ENCODE results near the gene SFPQ. TPM values are rescaled to one million over a fixed set of nuclear protein-coding genes. Genes with fewer than 3 reads are reported as not detected.

The SFPQ gene
- total RNA-seq, 1 experiment from 2014 or later: 573 TPM

DNA sequence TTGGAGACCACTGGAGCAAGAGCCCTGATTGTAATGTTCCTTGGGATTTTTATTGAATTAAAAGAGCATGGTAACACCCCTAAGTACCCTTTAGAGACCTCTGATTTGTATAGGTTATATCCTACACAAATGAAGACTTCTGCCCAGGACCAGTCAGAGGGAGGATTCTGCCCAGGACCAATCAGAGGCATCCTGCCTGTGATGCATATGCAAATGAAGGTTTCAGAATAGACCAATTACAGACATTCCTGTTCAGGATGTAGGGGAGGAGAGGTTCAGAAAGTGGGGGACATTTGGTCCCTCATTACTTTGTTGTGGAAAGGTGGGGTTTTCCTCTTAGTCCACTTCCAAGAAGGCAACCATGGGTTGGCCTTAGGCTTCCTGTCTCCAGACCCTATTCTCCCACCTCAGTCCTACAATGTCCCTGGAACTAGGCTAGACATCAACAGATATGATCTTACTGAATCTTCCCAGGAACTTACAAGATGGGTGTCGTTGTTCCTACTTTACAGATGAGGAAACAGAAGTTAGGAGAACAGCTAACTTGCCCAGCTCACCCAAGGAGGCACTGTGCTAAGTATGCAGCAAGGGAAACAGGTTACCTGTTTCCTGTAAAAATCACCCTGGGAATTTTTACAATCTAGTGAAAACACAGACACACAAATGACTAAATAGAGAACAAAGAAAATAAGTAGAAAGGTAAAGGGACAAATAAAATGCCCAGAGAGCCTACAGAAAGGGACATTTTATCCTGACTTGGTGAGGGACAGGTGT is 36.8 kb upstream of the SFPQ start:
- Mint-ChIP-seq H3K9me3 (no peaks in the 10 kb centered on the region), H3K36me3 (ENCODE audit: insufficient read depth in 1 of 3, low read depth in 3 of 3) (no peaks in the 10 kb centered on the region), H3K27me3 (ENCODE audit: low read depth) (no peaks in the 10 kb centered on the region), H3K4me1 (no peaks in the 10 kb centered on the region), H3K27ac (no peak overlapping the region), H3K4me3 (no peak overlapping the region)
- no peaks in the 10 kb centered on the region for H3K23me2 ChIP-seq (ENCODE audit: insufficient read length, low read depth, low read length, poor library complexity, severe bottlenecking)
- H3K18ac ChIP-seq (ENCODE audit: insufficient read length, low read depth, low read length): no peak overlapping the region
- H3K4me1 ChIP-seq (ENCODE audit: insufficient read depth, low read length): no peaks in the 10 kb centered on the region
- H2AK5ac ChIP-seq (ENCODE audit: insufficient read length, low read length): no peak overlapping the region
- H3K27ac ChIP-seq (ENCODE audit: insufficient read length, low read depth, low read length): no peak overlapping the region
- no peaks in the 10 kb centered on the region for H3K9me3 ChIP-seq (ENCODE audit: control insufficient read depth, low read depth, low read length)
- no peak overlapping the region for H2BK15ac ChIP-seq (ENCODE audit: low read depth, low read length)
- no peak overlapping the region for H3K23ac ChIP-seq (ENCODE audit: insufficient read length, low read depth, low read length)
- no peaks in the 10 kb centered on the region for H3K79me2 ChIP-seq (ENCODE audit: insufficient read depth, low read length)
- no peak overlapping the region for H4K8ac ChIP-seq (replicated peaks; ENCODE audit: insufficient read length, low read depth, low read length)
- TF ChIP-seq, protein P1, sequence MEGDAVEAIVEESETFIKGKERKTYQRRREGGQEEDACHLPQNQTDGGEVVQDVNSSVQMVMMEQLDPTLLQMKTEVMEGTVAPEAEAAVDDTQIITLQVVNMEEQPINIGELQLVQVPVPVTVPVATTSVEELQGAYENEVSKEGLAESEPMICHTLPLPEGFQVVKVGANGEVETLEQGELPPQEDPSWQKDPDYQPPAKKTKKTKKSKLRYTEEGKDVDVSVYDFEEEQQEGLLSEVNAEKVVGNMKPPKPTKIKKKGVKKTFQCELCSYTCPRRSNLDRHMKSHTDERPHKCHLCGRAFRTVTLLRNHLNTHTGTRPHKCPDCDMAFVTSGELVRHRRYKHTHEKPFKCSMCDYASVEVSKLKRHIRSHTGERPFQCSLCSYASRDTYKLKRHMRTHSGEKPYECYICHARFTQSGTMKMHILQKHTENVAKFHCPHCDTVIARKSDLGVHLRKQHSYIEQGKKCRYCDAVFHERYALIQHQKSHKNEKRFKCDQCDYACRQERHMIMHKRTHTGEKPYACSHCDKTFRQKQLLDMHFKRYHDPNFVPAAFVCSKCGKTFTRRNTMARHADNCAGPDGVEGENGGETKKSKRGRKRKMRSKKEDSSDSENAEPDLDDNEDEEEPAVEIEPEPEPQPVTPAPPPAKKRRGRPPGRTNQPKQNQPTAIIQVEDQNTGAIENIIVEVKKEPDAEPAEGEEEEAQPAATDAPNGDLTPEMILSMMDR (conservative IDR thresholded peaks at IDR 0.05): no peak
- H3K14ac ChIP-seq (ENCODE audit: insufficient read depth, low read length): no peak overlapping the region
- H3K79me1 ChIP-seq (ENCODE audit: insufficient read depth, low read depth, low read length, poor library complexity, severe bottlenecking): no peaks in the 10 kb centered on the region
- H4K91ac ChIP-seq (ENCODE audit: insufficient read length, low read depth, low read length): no peak overlapping the region
- H2BK20ac ChIP-seq (ENCODE audit: low read depth, low read length, poor library complexity, severe bottlenecking): no peak overlapping the region
- DNase-seq: no peak
- H3T11ph ChIP-seq (ENCODE audit: low read length): no peak overlapping the region
- H2BK12ac ChIP-seq (ENCODE audit: insufficient read length, low read depth, low read length): no peak overlapping the region
- H3K27me3 ChIP-seq (ENCODE audit: insufficient read depth, low read length): no peaks in the 10 kb centered on the region
- no peak overlapping the region for H2BK120ac ChIP-seq (ENCODE audit: low read depth, low read length, poor library complexity, severe bottlenecking)
- no peak overlapping the region for H2BK5ac ChIP-seq (ENCODE audit: insufficient read length, low read length)
- H3K56ac ChIP-seq (ENCODE audit: insufficient read length, low read depth, low read length): no peak overlapping the region
- H3K4me2 ChIP-seq (ENCODE audit: insufficient read depth, insufficient read length, low read length): no peak overlapping the region
- WGBS (ENCODE audit: extremely low coverage, insufficient read length, low lambda C conversion rate): no CpG with 5 or more reads among the region's 1 CpG
- H2AFZ ChIP-seq (ENCODE audit: low read length): no peak overlapping the region
- no peaks in the 10 kb centered on the region for H4K20me1 ChIP-seq (ENCODE audit: control insufficient read depth, insufficient read depth, insufficient read length)
- H3K9ac ChIP-seq (ENCODE audit: extremely low read depth, insufficient read length, low read length): no peak overlapping the region
- no peak overlapping the region for H4K5ac ChIP-seq (ENCODE audit: insufficient read length, low read depth, low read length)
- no peak overlapping the region for H3K4ac ChIP-seq (ENCODE audit: low read depth, low read length)

Data from H9 (cell line).